Measurements from ENCODE around the gene MTOR.

DNA sequence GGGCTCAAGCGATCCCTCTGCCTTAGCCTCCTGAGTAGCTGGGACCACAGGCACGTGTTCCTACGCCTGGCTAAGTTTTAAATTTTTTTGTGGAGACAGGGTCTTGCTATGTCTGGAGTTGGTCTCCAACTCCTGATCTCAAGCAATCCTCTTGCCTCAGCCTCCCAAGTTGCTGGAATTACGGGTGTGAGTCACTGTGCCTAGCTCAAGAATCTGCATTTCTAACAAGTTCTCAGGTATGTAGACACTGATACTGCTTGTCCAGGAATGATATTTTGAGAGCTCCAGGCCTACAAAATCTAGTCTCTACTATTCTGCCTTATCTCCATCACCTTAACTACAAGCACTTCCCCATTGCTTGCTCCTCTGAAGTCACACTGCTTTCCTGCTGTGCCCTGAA, 50.9 kb downstream of the MTOR start:
- TF ChIP-seq, protein P1, sequence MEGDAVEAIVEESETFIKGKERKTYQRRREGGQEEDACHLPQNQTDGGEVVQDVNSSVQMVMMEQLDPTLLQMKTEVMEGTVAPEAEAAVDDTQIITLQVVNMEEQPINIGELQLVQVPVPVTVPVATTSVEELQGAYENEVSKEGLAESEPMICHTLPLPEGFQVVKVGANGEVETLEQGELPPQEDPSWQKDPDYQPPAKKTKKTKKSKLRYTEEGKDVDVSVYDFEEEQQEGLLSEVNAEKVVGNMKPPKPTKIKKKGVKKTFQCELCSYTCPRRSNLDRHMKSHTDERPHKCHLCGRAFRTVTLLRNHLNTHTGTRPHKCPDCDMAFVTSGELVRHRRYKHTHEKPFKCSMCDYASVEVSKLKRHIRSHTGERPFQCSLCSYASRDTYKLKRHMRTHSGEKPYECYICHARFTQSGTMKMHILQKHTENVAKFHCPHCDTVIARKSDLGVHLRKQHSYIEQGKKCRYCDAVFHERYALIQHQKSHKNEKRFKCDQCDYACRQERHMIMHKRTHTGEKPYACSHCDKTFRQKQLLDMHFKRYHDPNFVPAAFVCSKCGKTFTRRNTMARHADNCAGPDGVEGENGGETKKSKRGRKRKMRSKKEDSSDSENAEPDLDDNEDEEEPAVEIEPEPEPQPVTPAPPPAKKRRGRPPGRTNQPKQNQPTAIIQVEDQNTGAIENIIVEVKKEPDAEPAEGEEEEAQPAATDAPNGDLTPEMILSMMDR (IDR thresholded peaks at IDR 0.05) = no peak
- TF ChIP-seq EZH2 (IDR thresholded peaks at IDR 0.05) = no peak

Measured in neural progenitor cell (in vitro differentiated cells).